ENCODE measurements around the gene COP1.
"Not testable (repeated sequence)": the region's sequence is repeated elsewhere in the genome, so short reads cannot be mapped to it uniquely, and the experiment has no call there.

The COP1 gene

GRCh38 chr1:176033881-176034280 is 173.2 kb downstream of the COP1 start:
- DNase-seq (ENCODE audit: low spot score) = no peak

GRCh38 chr1:176033474-176033873 is 173.6 kb downstream of the COP1 start:
- no peak for DNase-seq (ENCODE audit: low spot score)

GRCh38 chr1:176032040-176032645 is 174.9 kb downstream of the COP1 start:
- no peak for DNase-seq (ENCODE audit: low spot score)

- DNase-seq (ENCODE audit: low spot score) = no peak
Measured at GRCh38 chr1:176029609-176030008, 177.5 kb downstream of the COP1 start.

- no peak for DNase-seq (ENCODE audit: low spot score)
Measured at GRCh38 chr1:176029155-176029554, 177.9 kb downstream of the COP1 start.

- DNase-seq (ENCODE audit: low spot score) = not testable (repeated sequence)
Measured at GRCh38 chr1:176027934-176028333, 179.2 kb downstream of the COP1 start.

GRCh38 chr1:176022574-176022973 is 184.5 kb downstream of the COP1 start:
- DNase-seq (ENCODE audit: low spot score) = no peak

- no peak for DNase-seq (ENCODE audit: low spot score)
Measured at GRCh38 chr1:176017722-176018121, 189.4 kb downstream of the COP1 start.

- DNase-seq (ENCODE audit: low spot score) = peak; percentile 4
Measured at GRCh38 chr1:176009951-176010350, 197.1 kb downstream of the COP1 start.

- DNase-seq (ENCODE audit: low spot score) = not testable (repeated sequence)
Measured at GRCh38 chr1:176007756-176008389, 199.2 kb downstream of the COP1 start.

GRCh38 chr1:175994660-175995059 is 212.4 kb downstream of the COP1 start:
- DNase-seq (ENCODE audit: low spot score) = not testable (repeated sequence)

- not testable (repeated sequence) for DNase-seq (ENCODE audit: low spot score)
Measured at GRCh38 chr1:175992825-175993224, 214.3 kb downstream of the COP1 start.

GRCh38 chr1:175992202-175992601 is 214.9 kb downstream of the COP1 start:
- not testable (repeated sequence) for DNase-seq (ENCODE audit: low spot score)

- DNase-seq (ENCODE audit: low spot score) = no peak
Measured at GRCh38 chr1:175984813-175985212, 222.3 kb downstream of the COP1 start.

- no peak for DNase-seq (ENCODE audit: low spot score)
Measured at GRCh38 chr1:175984057-175984812, 222.9 kb downstream of the COP1 start.

GRCh38 chr1:175983363-175983762 is 223.7 kb downstream of the COP1 start:
- not testable (repeated sequence) for DNase-seq (ENCODE audit: low spot score)

GRCh38 chr1:175981128-175981527 is 226.0 kb downstream of the COP1 start:
- DNase-seq (ENCODE audit: low spot score) = no peak

- no peak for DNase-seq (ENCODE audit: low spot score)
Measured at GRCh38 chr1:175978926-175979325, 228.2 kb downstream of the COP1 start.

- DNase-seq (ENCODE audit: low spot score) = no peak
Measured at GRCh38 chr1:175978476-175978875, 228.6 kb downstream of the COP1 start.

- DNase-seq (ENCODE audit: low spot score) = no peak
Measured at GRCh38 chr1:175976865-175977642, 230.0 kb downstream of the COP1 start.

- DNase-seq (ENCODE audit: low spot score) = no peak
Measured at GRCh38 chr1:175969231-175969630, 237.9 kb downstream of the COP1 start.

GRCh38 chr1:175968486-175969172 is 238.5 kb downstream of the COP1 start:
- DNase-seq (ENCODE audit: low spot score) = no peak
